Activated CD4-positive, alpha-beta T cell treated with anti-CD3 and anti-CD28 coated beads, Interleukin-2, amount 10 ng/mL, durations not matched to agents 7 days and 5 days (primary cell): ENCODE results near the gene OR1A1. TPM values are rescaled to one million over a fixed set of nuclear protein-coding genes. Genes with fewer than 3 reads are reported as not detected.
"Not testable (repeated sequence)": the region's sequence is repeated elsewhere in the genome, so short reads cannot be mapped to it uniquely, and the experiment has no call there.

Source experiments
- CTCF ChIA-PET: fragments of 350-600 bp; sonication (Branson Sonifier 250); formaldehyde crosslinking; loops from one replicate; lab custom pipeline; 2021; ENCODE audit warnings: antibody characterized with exemption; lab: Charles Lee
- POLR2A ChIA-PET: fragments of 350-600 bp; sonication (Branson Sonifier 250); formaldehyde crosslinking; loops from one replicate; lab custom pipeline; 2021; ENCODE audit warnings: antibody characterized with exemption; lab: Charles Lee
- DNase-seq: peaks from one replicate; pipeline ENCODE4 v3.0.0-alpha.2; 2020
- H3K27ac Mint-ChIP-seq: one replicate; pipeline ENCODE4 v1.8.0; 2021; ENCODE audit warnings: mild to moderate bottlenecking, moderate library complexity, mixed read lengths
- H3K27me3 Mint-ChIP-seq: one replicate; pipeline ENCODE4 v1.8.0; 2021; ENCODE audit warnings: mixed read lengths
- H3K36me3 Mint-ChIP-seq: one replicate; pipeline ENCODE4 v1.8.0; 2021; ENCODE audit warnings: low read depth, mixed read lengths
- H3K4me1 Mint-ChIP-seq: one replicate; pipeline ENCODE4 v1.8.0; 2021; ENCODE audit warnings: mixed read lengths
- H3K4me3 Mint-ChIP-seq: one replicate; pipeline ENCODE4 v1.8.0; 2021; ENCODE audit warnings: mild to moderate bottlenecking, moderate library complexity, mixed read lengths
- H3K9me3 Mint-ChIP-seq: one replicate; pipeline ENCODE4 v1.8.0; 2021; ENCODE audit warnings: mixed read lengths
- total RNA-seq, 2 experiments: library from RNA; stranded (reverse); gene quantifications; one replicate each; pipeline ENCODE4 v1.2.3, GENCODE V29; 2021

OR1A1 gene
- not detected for total RNA-seq

- H3K4me3 Mint-ChIP-seq, result no peak within 1 kb of the TSS
- no peaks in the 10 kb centered on the region for H3K4me1 Mint-ChIP-seq
- peaks cover 10% of the 10 kb centered on the region for H3K27me3 Mint-ChIP-seq
- no peaks in the 10 kb centered on the region for H3K36me3 Mint-ChIP-seq
- CTCF ChIA-PET, result no interaction called here
- POLR2A ChIA-PET, result no interaction called here
- H3K9me3 Mint-ChIP-seq, result peaks cover 4% of the 10 kb centered on the region
- no peak within 1 kb of the TSS for H3K27ac Mint-ChIP-seq
- DNase-seq, result no peak
Measured at GRCh38 chr17:3207367-3207766, at the start of gene OR1A1. Gene OR1A1, plus strand, starts transcription at chr17:3207667. Its CDS starts 7,954 bp downstream, at chr17:3215621.

GRCh38 chr17:3167574-3167973 is 39.9 kb upstream of the OR1A1 start:
- H3K27ac Mint-ChIP-seq, result no peak overlapping the region
- peaks cover 2% of the 10 kb centered on the region for H3K27me3 Mint-ChIP-seq
- H3K4me1 Mint-ChIP-seq, result peaks cover 2% of the 10 kb centered on the region
- H3K4me3 Mint-ChIP-seq, result no peak overlapping the region
- ChIA-PET CTCF (no interaction called here), POLR2A (no interaction called here)
- H3K36me3 Mint-ChIP-seq, result no peaks in the 10 kb centered on the region
- peaks cover 6% of the 10 kb centered on the region for H3K9me3 Mint-ChIP-seq
- DNase-seq, result no peak

GRCh38 chr17:3189961-3190360 is 17.5 kb upstream of the OR1A1 start:
- CTCF ChIA-PET, result no interaction called here
- Mint-ChIP-seq H3K9me3 (no peaks in the 10 kb centered on the region), H3K27me3 (peaks cover 12% of the 10 kb centered on the region), H3K36me3 (no peaks in the 10 kb centered on the region), H3K27ac (no peak overlapping the region), H3K4me3 (no peak overlapping the region), H3K4me1 (no peaks in the 10 kb centered on the region)
- DNase-seq, result no peak
- POLR2A ChIA-PET, result no interaction called here

DNA sequence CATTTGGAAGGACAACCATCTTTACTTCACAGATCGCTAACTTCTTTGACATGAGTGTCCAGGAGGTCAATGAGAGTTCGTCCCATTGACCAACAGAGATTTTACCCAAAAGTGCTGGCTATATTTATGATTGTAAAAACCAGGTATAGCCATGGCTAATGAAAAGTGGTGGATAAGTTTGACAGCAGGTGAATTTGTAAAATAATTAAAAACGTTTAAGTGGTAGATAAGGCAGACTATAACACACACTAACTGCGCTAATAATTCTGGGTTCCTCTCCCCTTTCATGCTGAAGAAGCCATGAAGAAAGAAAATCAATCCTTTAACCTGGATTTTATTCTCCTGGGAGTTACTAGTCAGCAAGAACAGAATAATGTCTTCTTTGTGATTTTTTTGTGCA is 10.2 kb upstream of the OR1A1 start, which contains the start of gene OR1A2:
TSS of gene OR1A2 (plus strand) at position 301 of the 400 bp plus-strand sequence. CDS start at position 301, 0 bp downstream.
- Mint-ChIP-seq H3K27me3 (peaks cover 15% of the 10 kb centered on the region), H3K36me3 (no peaks in the 10 kb centered on the region)
- POLR2A ChIA-PET, result no interaction called here

DNA sequence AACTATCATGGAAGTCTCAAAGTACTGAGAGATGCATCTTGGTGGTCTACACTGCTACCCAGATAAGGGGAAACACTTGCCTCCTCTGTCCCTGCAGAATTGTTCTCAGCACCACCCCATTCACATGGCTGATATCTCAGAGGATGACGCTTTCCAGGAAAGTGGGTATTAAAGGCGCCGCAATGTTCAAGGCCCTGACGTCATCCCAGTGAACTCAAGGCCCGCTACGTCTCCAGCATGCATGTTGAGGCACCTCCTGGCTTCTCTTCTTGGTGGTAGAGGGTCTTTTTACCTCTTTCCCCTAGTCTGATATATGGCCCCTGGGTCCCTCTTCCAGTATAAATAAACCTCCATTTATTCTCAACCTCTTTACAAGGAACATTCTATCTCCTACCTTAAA is 1.0 kb downstream of the OR1A1 start:
- H3K4me3 Mint-ChIP-seq, result no peak overlapping the region
- ChIA-PET CTCF (no interaction called here), POLR2A (no interaction called here)
- no peak for DNase-seq
- H3K9me3 Mint-ChIP-seq, result peaks cover 4% of the 10 kb centered on the region
- H3K27me3 Mint-ChIP-seq, result peaks cover 10% of the 10 kb centered on the region
- no peaks in the 10 kb centered on the region for H3K36me3 Mint-ChIP-seq
- no peak overlapping the region for H3K27ac Mint-ChIP-seq
- H3K4me1 Mint-ChIP-seq, result no peaks in the 10 kb centered on the region

More for the DNA sequence above, 10.2 kb upstream of the OR1A1 start, which contains the start of gene OR1A2:
- CTCF ChIA-PET, result no interaction called here
- H3K9me3 Mint-ChIP-seq, result no peaks in the 10 kb centered on the region
- DNase-seq, result no peak
- no peaks in the 10 kb centered on the region for H3K4me1 Mint-ChIP-seq
- no peak within 1 kb of the TSS for H3K4me3 Mint-ChIP-seq
- H3K27ac Mint-ChIP-seq, result no peak within 1 kb of the TSS

DNA sequence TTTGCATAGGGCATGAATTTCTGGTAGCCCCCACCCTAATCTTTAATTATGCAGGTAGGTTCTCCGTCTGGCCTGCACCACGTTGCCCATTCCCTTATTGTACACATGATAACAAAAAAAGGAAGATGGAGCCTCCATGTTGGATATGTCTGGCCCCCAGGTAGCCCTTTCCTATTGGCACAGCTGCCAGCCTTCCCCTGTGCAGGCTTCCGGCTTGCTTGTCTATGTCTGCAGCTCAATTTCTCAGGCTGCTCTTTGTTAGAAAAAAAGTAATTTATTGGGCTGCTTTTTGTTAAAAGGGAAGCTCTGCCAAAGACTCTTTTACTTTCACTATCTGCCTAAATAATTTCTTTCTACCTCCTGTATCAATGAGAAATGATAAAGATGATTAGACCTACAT is 5.5 kb downstream of the OR1A1 start:
- no peak overlapping the region for H3K27ac Mint-ChIP-seq
- H3K9me3 Mint-ChIP-seq, result peaks cover under 1% of the 10 kb centered on the region
- H3K36me3 Mint-ChIP-seq, result no peaks in the 10 kb centered on the region
- no peaks in the 10 kb centered on the region for H3K4me1 Mint-ChIP-seq
- H3K27me3 Mint-ChIP-seq, result no peaks in the 10 kb centered on the region
- ChIA-PET POLR2A (no interaction called here), CTCF (no interaction called here)
- no peak overlapping the region for H3K4me3 Mint-ChIP-seq
- DNase-seq, result no peak

GRCh38 chr17:3213587-3213986 is 6.1 kb downstream of the OR1A1 start:
- DNase-seq, result no peak
- H3K4me3 Mint-ChIP-seq, result no peak overlapping the region
- no peak overlapping the region for H3K27ac Mint-ChIP-seq
- no peaks in the 10 kb centered on the region for H3K4me1 Mint-ChIP-seq
- H3K27me3 Mint-ChIP-seq, result no peaks in the 10 kb centered on the region
- POLR2A ChIA-PET, result no interaction called here
- peaks cover 4% of the 10 kb centered on the region for H3K9me3 Mint-ChIP-seq
- no peaks in the 10 kb centered on the region for H3K36me3 Mint-ChIP-seq
- CTCF ChIA-PET, result no interaction called here

DNA sequence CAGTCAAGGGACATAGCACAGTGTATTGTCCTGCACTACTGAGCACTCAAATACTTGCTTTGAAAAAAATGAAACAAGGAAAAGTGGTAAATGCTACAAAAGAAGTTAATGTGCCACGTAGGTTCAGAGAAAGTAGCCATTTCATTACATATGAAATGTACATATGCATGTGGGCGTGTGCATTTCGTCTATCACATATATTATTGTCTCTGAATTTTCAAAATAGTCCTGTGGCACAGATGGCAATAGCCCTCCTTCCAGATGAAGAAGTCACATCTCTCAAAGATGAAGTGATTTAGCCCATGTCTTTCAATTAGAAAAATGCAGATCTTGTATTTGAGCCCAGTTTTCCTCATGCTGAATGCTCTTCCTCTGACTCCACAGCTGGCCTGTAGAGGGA is 12.5 kb downstream of the OR1A1 start:
- H3K27ac Mint-ChIP-seq, CTCF ChIA-PET, H3K36me3 Mint-ChIP-seq, DNase-seq, H3K4me3 Mint-ChIP-seq, POLR2A ChIA-PET: not testable (repeated sequence)
- Mint-ChIP-seq H3K9me3 (peaks cover 17% of the 10 kb centered on the region), H3K4me1 (peaks cover 17% of the 10 kb centered on the region), H3K27me3 (peaks cover 11% of the 10 kb centered on the region)

GRCh38 chr17:3221850-3222249 is 14.4 kb downstream of the OR1A1 start:
- Mint-ChIP-seq H3K4me1 (peaks cover 17% of the 10 kb centered on the region), H3K27me3 (peaks cover 15% of the 10 kb centered on the region), H3K27ac (peak overlapping the region; percentile 81), H3K36me3 (peaks cover 2% of the 10 kb centered on the region), H3K9me3 (peaks cover 17% of the 10 kb centered on the region), H3K4me3 (peak overlapping the region; percentile 45)
- POLR2A ChIA-PET, result no interaction called here
- no peak for DNase-seq
- CTCF ChIA-PET, result no interaction called here

DNA sequence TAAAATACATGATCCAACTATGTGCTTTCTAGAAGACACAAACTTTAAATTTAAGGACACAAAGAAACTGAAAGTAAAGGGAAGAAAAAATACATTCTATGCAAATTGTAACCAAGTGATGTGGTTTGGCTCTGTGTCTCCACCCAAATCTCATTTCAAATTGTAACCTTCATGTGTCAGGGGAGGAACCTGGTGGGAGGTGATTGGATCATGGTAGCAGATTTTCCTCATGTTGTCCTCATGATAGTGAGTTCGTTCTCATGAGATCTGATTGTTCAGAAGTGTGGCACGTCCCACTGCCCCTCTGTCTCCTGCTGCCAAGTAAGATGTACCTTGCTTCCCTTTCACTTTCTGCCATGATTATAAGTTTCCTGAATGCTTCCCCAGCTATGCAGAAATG is 15.0 kb downstream of the OR1A1 start:
- ChIA-PET CTCF (no interaction called here), POLR2A (no interaction called here)
- H3K27ac Mint-ChIP-seq, result peak overlapping the region; percentile 81
- H3K4me1 Mint-ChIP-seq, result peaks cover 17% of the 10 kb centered on the region
- peaks cover 17% of the 10 kb centered on the region for H3K9me3 Mint-ChIP-seq
- H3K36me3 Mint-ChIP-seq, result peaks cover 2% of the 10 kb centered on the region
- peak; percentile 42 for DNase-seq
- peak overlapping the region; percentile 45 for H3K4me3 Mint-ChIP-seq
- H3K27me3 Mint-ChIP-seq, result peaks cover 15% of the 10 kb centered on the region

GRCh38 chr17:3224721-3225352 is 17.4 kb downstream of the OR1A1 start:
- H3K36me3 Mint-ChIP-seq, H3K27ac Mint-ChIP-seq, DNase-seq, H3K4me3 Mint-ChIP-seq, CTCF ChIA-PET, POLR2A ChIA-PET: not testable (repeated sequence)
- peaks cover 13% of the 10 kb centered on the region for H3K9me3 Mint-ChIP-seq
- peaks cover 17% of the 10 kb centered on the region for H3K4me1 Mint-ChIP-seq
- H3K27me3 Mint-ChIP-seq, result peaks cover 11% of the 10 kb centered on the region

- H3K4me1 Mint-ChIP-seq, H3K4me3 Mint-ChIP-seq, H3K27me3 Mint-ChIP-seq, DNase-seq, H3K9me3 Mint-ChIP-seq, H3K36me3 Mint-ChIP-seq, H3K27ac Mint-ChIP-seq, POLR2A ChIA-PET, CTCF ChIA-PET: not testable (repeated sequence)
Measured at GRCh38 chr17:3232300-3232699, 24.8 kb downstream of the OR1A1 start.

- H3K27me3 Mint-ChIP-seq, H3K9me3 Mint-ChIP-seq, DNase-seq, H3K4me3 Mint-ChIP-seq, H3K36me3 Mint-ChIP-seq, POLR2A ChIA-PET, H3K27ac Mint-ChIP-seq, H3K4me1 Mint-ChIP-seq, CTCF ChIA-PET: not testable (repeated sequence)
Measured at GRCh38 chr17:3238685-3239084, 31.2 kb downstream of the OR1A1 start.

- DNase-seq, POLR2A ChIA-PET, H3K27ac Mint-ChIP-seq, CTCF ChIA-PET, H3K27me3 Mint-ChIP-seq, H3K4me1 Mint-ChIP-seq, H3K9me3 Mint-ChIP-seq, H3K36me3 Mint-ChIP-seq, H3K4me3 Mint-ChIP-seq: not testable (repeated sequence)
Measured at GRCh38 chr17:3241044-3241443, 33.6 kb downstream of the OR1A1 start.
